HepG2 (cell line): Measurements from ENCODE around the gene NRAP. TPM values are rescaled to one million over a fixed set of nuclear protein-coding genes. Genes with fewer than 3 reads are reported as not detected.

Source experiments
- ATAC-seq: fragments of 200-7000 bp; cut with Tn5 transposase; 3 replicates; pipeline ENCODE4 v1.9.1; 2020; ENCODE audit warnings: mild to moderate bottlenecking, moderate library complexity
- BruUV-seq: library from RNA; stranded (reverse); fragments of 400-500 nt; replicated peaks from 2 replicates; lab custom pipeline; 2021; lab: Mats Ljungman, UMichigan
- CTCF ChIA-PET: fragments of 300-600 bp; formaldehyde crosslinking; extraction: SDS; loops from one replicate; lab custom pipeline; 2021; ENCODE audit warnings: low total read pairs, inconsistent platforms, low intra/inter-chr PET ratio; lab: Yijun Ruan, JAX
- POLR2A ChIA-PET: fragments of 350-600 bp; sonication (Branson Sonifier 250); formaldehyde crosslinking; loops from one replicate; lab custom pipeline; 2020; ENCODE audit warnings: antibody characterized with exemption, inconsistent platforms; lab: Yijun Ruan, JAX
- DNase-seq: peaks from one replicate; pipeline ENCODE4 v3.0.0-alpha.2; 2015; ENCODE audit warnings: low spot score
- FAIRE-seq: peaks from 3 replicates; lab custom pipeline; 2011; peaks lifted over from hg19 to GRCh38; lab: Jason Lieb, UNC
- H2AFZ ChIP-seq: one replicate; pipeline ENCODE4 v1.6.1; 2011; ENCODE audit warnings: low read length, inconsistent platforms
- H3K27ac ChIP-seq: fragments of 300-600 bp; 3 replicates; pipeline ENCODE4 v1.8.0; 2011; ENCODE audit warnings: mixed run types, mild to moderate bottlenecking, mixed read lengths, low read length, inconsistent platforms; ENCODE audit not compliant: insufficient read depth; ENCODE audit errors: extremely low read length
- H3K27me3 ChIP-seq, 2 experiments: fragments of 200-600 bp in 1 of 2; 2 replicates in 1 of 2; 3 replicates in 1 of 2; pipeline versions ENCODE4 v1.6.0 to v1.8.0; 2011; ENCODE audit warnings: low read length in 2 of 2, mild to moderate bottlenecking in 2 of 2, moderate library complexity in 2 of 2, inconsistent platforms in 1 of 2; ENCODE audit not compliant: insufficient read depth in 2 of 2, control insufficient read depth in 1 of 2
- H3K36me3 ChIP-seq, 2 experiments: fragments of 200-600 bp in 1 of 2; replicated peaks in 1 of 2; 2 replicates in 1 of 2; 3 replicates in 1 of 2; pipeline versions ENCODE4 v1.5.1 to v1.8.0; 2011; ENCODE audit warnings: low read length in 2 of 2, inconsistent platforms in 1 of 2; ENCODE audit not compliant: insufficient read depth in 2 of 2, control insufficient read depth in 1 of 2
- H3K4me1 ChIP-seq: 2 replicates; pipeline ENCODE4 v1.5.1; 2012; ENCODE audit warnings: low read length, inconsistent platforms; ENCODE audit not compliant: insufficient read depth
- H3K4me2 ChIP-seq: 2 replicates; pipeline ENCODE4 v1.6.0; 2011; ENCODE audit warnings: low read depth, low read length, inconsistent platforms
- H3K4me3 ChIP-seq, 3 experiments: fragments of 200-600 bp in 1 of 3; sonication (generic), shearing (Covaris generic) in 1 of 3; replicated peaks in 1 of 3; 2 replicates each; pipeline ENCODE4 v1.5.1; 2011 to 2016; ENCODE audit warnings: low read length in 3 of 3, inconsistent platforms in 2 of 3, low read depth in 2 of 3, mild to moderate bottlenecking in 2 of 3, control low read depth in 1 of 3, mixed read lengths in 1 of 3; ENCODE audit not compliant: insufficient read depth in 1 of 3
- H3K79me2 ChIP-seq: one replicate; pipeline ENCODE4 v1.6.1; 2011; ENCODE audit warnings: low read length, inconsistent platforms; ENCODE audit not compliant: insufficient read depth
- H3K9ac ChIP-seq: 2 replicates; pipeline ENCODE4 v1.6.0; 2011; ENCODE audit warnings: mild to moderate bottlenecking, low read depth, low read length, inconsistent platforms; ENCODE audit not compliant: insufficient read depth
- H3K9me3 ChIP-seq: 2 replicates; pipeline ENCODE4 v1.5.1; 2012; ENCODE audit warnings: mild to moderate bottlenecking, low read length
- H4K20me1 ChIP-seq: 2 replicates; pipeline ENCODE4 v1.6.0; 2011; ENCODE audit warnings: inconsistent platforms, mild to moderate bottlenecking, low read length, moderate library complexity; ENCODE audit not compliant: insufficient read depth
- BORCS8-MEF2B ChIP-seq: sonication (generic); formaldehyde crosslinking; IDR thresholded peaks from 2 replicates; pipeline ENCODE4 v1.8.0; 2022; ENCODE audit warnings: mild to moderate bottlenecking, missing genetic modification reagents
- BRF2 ChIP-seq: sonication (generic); formaldehyde crosslinking; IDR thresholded peaks from 2 replicates; pipeline ENCODE4 v1.8.1; 2022; ENCODE audit warnings: mild to moderate bottlenecking, missing genetic modification reagents
- HOMEZ ChIP-seq: IDR thresholded peaks from 2 replicates; pipeline ENCODE4 v1.6.1; 2016; ENCODE audit warnings: low read depth
- KLF13 ChIP-seq: sonication (generic); formaldehyde crosslinking; IDR thresholded peaks from 2 replicates; pipeline ENCODE4 v1.4.0; 2020; ENCODE audit warnings: mild to moderate bottlenecking, missing genetic modification reagents
- PHF5A ChIP-seq: IDR thresholded peaks from one replicate; pipeline ENCODE4 v1.6.1; 2018; ENCODE audit warnings: low read depth, missing genetic modification reagents; ENCODE audit not compliant: unreplicated experiment
- SRSF9 ChIP-seq: fragments of 200-400 bp; formaldehyde crosslinking; IDR thresholded peaks from 2 replicates; pipeline ENCODE4 v1.6.1; 2018; ENCODE audit warnings: borderline replicate concordance, mild to moderate bottlenecking, low read depth, low read length; ENCODE audit not compliant: insufficient read depth, poor library complexity, severe bottlenecking
- THAP9 ChIP-seq: sonication (generic); formaldehyde crosslinking; IDR thresholded peaks from 2 replicates; pipeline ENCODE4; 2020; ENCODE audit warnings: missing genetic modification reagents, mild to moderate bottlenecking, borderline replicate concordance
- ZNF362 ChIP-seq: sonication (generic); formaldehyde crosslinking; IDR thresholded peaks from 2 replicates; pipeline ENCODE4 v1.4.0; 2020; ENCODE audit warnings: missing genetic modification reagents, mild to moderate bottlenecking, borderline replicate concordance
- ZNF383 ChIP-seq: sonication (generic); formaldehyde crosslinking; IDR thresholded peaks from 2 replicates; pipeline ENCODE4 v1.4.0; 2020; ENCODE audit warnings: missing genetic modification reagents, mild to moderate bottlenecking, borderline replicate concordance
- ZNF761 ChIP-seq: sonication (generic); formaldehyde crosslinking; conservative IDR thresholded peaks from 2 replicates; pipeline ENCODE4 v1.4.0; 2020; ENCODE audit warnings: mild to moderate bottlenecking, missing genetic modification reagents
- ZSCAN21 ChIP-seq: sonication (generic); formaldehyde crosslinking; IDR thresholded peaks from 2 replicates; pipeline ENCODE4 v1.8.0; 2022; ENCODE audit warnings: mild to moderate bottlenecking, missing genetic modification reagents, moderate library complexity, borderline replicate concordance
- WGBS: methylation state at CpG from one replicate; pipeline ENCODE4 v1.1.6; 2017; ENCODE audit warnings: low lambda C conversion rate; 5-methylcytosine and 5-hydroxymethylcytosine counted together
- in situ Hi-C: cut with HindIII; loops from 2 replicates; pipeline ENCODE4 v1.10.0; 2017; ENCODE audit warnings: low pct_unique_long_range_greater_than_20kb; ENCODE audit not compliant: extremely low pct_ligation_motif_present
- intact Hi-C: fragments of 100-400 bp; cut with micrococcal nuclease; formaldehyde crosslinking; loops from one replicate; pipeline ENCODE4 v1.10.0; 2022; ENCODE audit not compliant: unreplicated experiment
- polyA plus RNA-seq, 8 experiments: library from polyadenylated mRNA; depleted of rRNA in 3 of 8; stranded (reverse) in 7 of 8; unstranded in 1 of 8; fragments of >200 nt; fragmentation: Illumina TruSeq in 4 of 8; extraction: Trizol in 4 of 8; gene quantifications; 2 replicates each; pipeline versions ENCODE4 v1.2.1 to v1.2.3, GENCODE V29; 2011 to 2016; ENCODE audit warnings: low read depth in 4 of 8, missing spikeins in 1 of 8, mixed read lengths in 1 of 8; ENCODE audit not compliant: insufficient read depth in 1 of 8
- total RNA-seq, 5 experiments: library from RNA; depleted of rRNA; stranded (reverse); fragments of >200 nt; fragmentation: Illumina TruSeq; extraction: Trizol; gene quantifications; 2 replicates each; pipeline ENCODE4 v1.2.3, GENCODE V29; 2016; ENCODE audit warnings: low read depth in 1 of 5

NRAP gene
- total and polyA plus RNA-seq, 2 of the 13 experiments (the other 11 are each of a cell fraction or from before 2014, with no cell fraction given): not detected

- H3K9me3 ChIP-seq: no peaks in the 10 kb centered on the region
- H3K27ac ChIP-seq: no peak overlapping the region
- no peaks in the 10 kb centered on the region for H4K20me1 ChIP-seq
- H3K36me3 ChIP-seq: no peaks in the 10 kb centered on the region
- H3K27me3 ChIP-seq: no peaks in the 10 kb centered on the region
- in situ Hi-C loops (no loop called here), intact Hi-C loops (no loop called here)
- H3K4me3 ChIP-seq: no peak overlapping the region
- no peak for TF ChIP-seq ZNF761 (CRISPR knock-in tag)
- no peak for TF ChIP-seq KLF13
- no peak for TF ChIP-seq HOMEZ (CRISPR knock-in tag)
- no peak for TF ChIP-seq ZNF383 (CRISPR knock-in tag)
- TF ChIP-seq PHF5A (CRISPR knock-in tag): no peak
- TF ChIP-seq ZNF362 (CRISPR knock-in tag): no peak
- no peak for TF ChIP-seq BRF2 (CRISPR knock-in tag)
- no peak for TF ChIP-seq THAP9 (CRISPR knock-in tag)
- TF ChIP-seq ZSCAN21 (CRISPR knock-in tag): no peak
- no peak for TF ChIP-seq BORCS8-MEF2B (CRISPR knock-in tag)
- no peak for TF ChIP-seq SRSF9
- 48% methylated on average over 3 of the region's 3 CpGs for WGBS
- no peak overlapping the region for H3K9ac ChIP-seq
- BruUV-seq: no TSS peak
- no peaks in the 10 kb centered on the region for H3K79me2 ChIP-seq
- CTCF ChIA-PET: no interaction called here
- DNase-seq (no peak), ATAC-seq (no peak), FAIRE-seq (no peak)
- no peak overlapping the region for H2AFZ ChIP-seq
- 0 out of 2 replicates have a peak, but pooled peaks cover 8% of the 10 kb centered on the region for H3K4me1 ChIP-seq
- no peak overlapping the region for H3K4me2 ChIP-seq
- POLR2A ChIA-PET: no interaction called here
Measured at GRCh38 chr10:113647812-113648211, 16.0 kb downstream of the NRAP start.
